ENCODE data around the gene ATP5PB. TPM values are rescaled to one million over a fixed set of nuclear protein-coding genes. Genes with fewer than 3 reads are reported as not detected.

The ATP5PB gene
- total RNA-seq, 1 donor from 2014 or later = 132 TPM

- no peak for TF ChIP-seq CTCF (IDR thresholded peaks at IDR 0.05)
- no peak for ATAC-seq
Observed at GRCh38 chr1:111499026-111499785, 49.9 kb downstream of the ATP5PB start.

GRCh38 chr1:111501645-111502044 is 52.4 kb downstream of the ATP5PB start:
- ATAC-seq = no peak
- DNase-seq = no peak
- Histone ChIP-seq H3K4me1 (peaks cover 28% of the 10 kb centered on the region), H3K4me3 (peak overlapping the region; percentile 10), H3K36me3 (no peaks in the 10 kb centered on the region), H3K27ac (no peak overlapping the region), H3K27me3 (no peaks in the 10 kb centered on the region), H3K9me3 (no peaks in the 10 kb centered on the region)
- TF ChIP-seq CTCF (IDR thresholded peaks at IDR 0.05) = no peak
- intact Hi-C loops (cut with DNase I) = no loop called here

More at GRCh38 chr1:111499026-111499785, 49.9 kb downstream of the ATP5PB start:
- H3K9me3 ChIP-seq = no peaks in the 10 kb centered on the region
- H3K36me3 ChIP-seq = no peaks in the 10 kb centered on the region
- peaks cover 16% of the 10 kb centered on the region for H3K4me1 ChIP-seq
- intact Hi-C loops (cut with DNase I) = no loop called here
- DNase-seq = no peak
- no peak overlapping the region for H3K27ac ChIP-seq
- no peaks in the 10 kb centered on the region for H3K27me3 ChIP-seq
- no peak overlapping the region for H3K4me3 ChIP-seq

GRCh38 chr1:111503585-111504060 is 54.4 kb downstream of the ATP5PB start, which contains the start of the genes ADORA3 and TMIGD3:
ADORA3 (minus strand) TSS chr1:111503633; CDS start chr1:111503354, 279 bp downstream.
TMIGD3 (minus strand) TSS chr1:111503633; CDS start chr1:111503354, 279 bp downstream.
- H3K27ac ChIP-seq = peak within 1 kb of the TSS; percentile 39
- intact Hi-C loops (cut with DNase I) = no loop called here

GRCh38 chr1:111504097-111504496 is 54.8 kb downstream of the ATP5PB start:
- ATAC-seq (no peak), DNase-seq (no peak)
- H3K27me3 ChIP-seq = no peaks in the 10 kb centered on the region
- H3K4me3 ChIP-seq = no peak overlapping the region
- intact Hi-C loops (cut with DNase I) = no loop called here
- peaks cover 42% of the 10 kb centered on the region for H3K4me1 ChIP-seq
- no peak overlapping the region for H3K27ac ChIP-seq
- no peaks in the 10 kb centered on the region for H3K9me3 ChIP-seq
- no peak for TF ChIP-seq CTCF (IDR thresholded peaks at IDR 0.05)
- no peaks in the 10 kb centered on the region for H3K36me3 ChIP-seq

More at GRCh38 chr1:111503585-111504060, 54.4 kb downstream of the ATP5PB start, which contains the start of the genes ADORA3 and TMIGD3:
- ATAC-seq (peak; percentile 29), DNase-seq (no peak)
- peak within 1 kb of the TSS; percentile 6 for H3K4me3 ChIP-seq
- H3K9me3 ChIP-seq = no peaks in the 10 kb centered on the region
- H3K36me3 ChIP-seq = no peaks in the 10 kb centered on the region
- H3K4me1 ChIP-seq = peaks cover 37% of the 10 kb centered on the region
- no peak for TF ChIP-seq CTCF (IDR thresholded peaks at IDR 0.05)
- H3K27me3 ChIP-seq = no peaks in the 10 kb centered on the region

GRCh38 chr1:111505641-111506119 is 56.4 kb downstream of the ATP5PB start:
- no peak for TF ChIP-seq CTCF (IDR thresholded peaks at IDR 0.05)
- peak; percentile 32 for ATAC-seq
- H3K4me1 ChIP-seq = peaks cover 54% of the 10 kb centered on the region
- H3K27me3 ChIP-seq = no peaks in the 10 kb centered on the region
- H3K4me3 ChIP-seq = no peak overlapping the region
- DNase-seq = no peak
- intact Hi-C loops (cut with DNase I) = no loop called here
- H3K9me3 ChIP-seq = no peaks in the 10 kb centered on the region
- no peaks in the 10 kb centered on the region for H3K36me3 ChIP-seq
- H3K27ac ChIP-seq = peak overlapping the region; percentile 94
